HEK293 (cell line): ENCODE data around the gene YIPF5.

Experiments used
- CTCF ChIA-PET: fragments of 350-600 bp; formaldehyde crosslinking; extraction: SDS; loops from one replicate; lab custom pipeline; 2021; ENCODE audit warnings: antibody characterized with exemption; lab: Yijun Ruan, JAX
- POLR2A ChIA-PET: fragments of 300-600 bp; formaldehyde crosslinking; extraction: SDS; loops from one replicate; lab custom pipeline; 2020; ENCODE audit warnings: antibody characterized with exemption, inconsistent platforms; lab: Yijun Ruan, JAX
- H3K27ac ChIP-seq: fragments of 200-500 bp; sonication (Bioruptor generic); 2 replicates; pipeline ENCODE4 v1.5.1; 2014; ENCODE audit warnings: low read depth, low read length, control low read depth, inconsistent platforms; ENCODE audit errors: extremely low read depth
- H3K36me3 ChIP-seq, 2 experiments: fragments of 200-500 bp in 1 of 2; sonication (Bioruptor generic) in 1 of 2; 1 replicate in 1 of 2; 2 replicates in 1 of 2; pipeline ENCODE4 v1.5.1; 2014 to 2017; ENCODE audit warnings: inconsistent platforms in 2 of 2, low read length in 2 of 2; ENCODE audit not compliant: control insufficient read depth in 2 of 2, insufficient read depth in 1 of 2
- H3K4me1 ChIP-seq: fragments of 200-500 bp; sonication (Bioruptor generic); 2 replicates; pipeline ENCODE4 v1.5.1; 2014; ENCODE audit warnings: mild to moderate bottlenecking, low read length, inconsistent platforms; ENCODE audit not compliant: control insufficient read depth, insufficient read depth
- H3K4me3 ChIP-seq: 2 replicates; pipeline ENCODE4 v1.5.1; 2011; ENCODE audit warnings: low read depth, mild to moderate bottlenecking, control low read depth, low read length, moderate library complexity
- H3K9me3 ChIP-seq: fragments of 200-500 bp; sonication (Bioruptor generic); 2 replicates; pipeline ENCODE4 v1.5.1; 2014; ENCODE audit warnings: low read depth, low read length, inconsistent platforms; ENCODE audit not compliant: control insufficient read depth, insufficient read depth
- GLI4 ChIP-seq: fragments of 450-650 bp; formaldehyde crosslinking; IDR thresholded peaks from 2 replicates; pipeline ENCODE4 v1.5.1; 2016; ENCODE audit warnings: missing biosample characterization, missing genetic modification characterization
- REPIN1 ChIP-seq: fragments of 450-650 bp; formaldehyde crosslinking; IDR thresholded peaks from 2 replicates; pipeline ENCODE4 v1.5.1; 2017; ENCODE audit warnings: missing biosample characterization, missing genetic modification characterization, low read depth
- SP7 ChIP-seq: fragments of 450-650 bp; formaldehyde crosslinking; IDR thresholded peaks from 2 replicates; pipeline ENCODE4 v1.5.1; 2016; ENCODE audit warnings: missing biosample characterization, missing genetic modification characterization
- WT1 ChIP-seq: fragments of 450-650 bp; formaldehyde crosslinking; IDR thresholded peaks from 2 replicates; pipeline ENCODE4 v1.5.1; 2016; ENCODE audit warnings: missing biosample characterization, missing genetic modification characterization
- ZBTB48 ChIP-seq: fragments of 450-650 bp; formaldehyde crosslinking; IDR thresholded peaks from 2 replicates; pipeline ENCODE4 v1.5.1; 2016; ENCODE audit warnings: missing biosample characterization, missing genetic modification characterization
- ZNF155 ChIP-seq: fragments of 450-650 bp; formaldehyde crosslinking; IDR thresholded peaks from 2 replicates; pipeline ENCODE4 v1.5.1; 2016; ENCODE audit warnings: missing biosample characterization, missing genetic modification characterization
- ZNF214 ChIP-seq: fragments of 450-650 bp; formaldehyde crosslinking; IDR thresholded peaks from 2 replicates; pipeline ENCODE4 v1.5.1; 2017; ENCODE audit warnings: missing biosample characterization, mild to moderate bottlenecking, missing genetic modification characterization, borderline replicate concordance
- ZNF311 ChIP-seq: fragments of 450-650 bp; formaldehyde crosslinking; IDR thresholded peaks from 2 replicates; pipeline ENCODE4 v1.5.1; 2017; ENCODE audit warnings: missing biosample characterization, missing genetic modification characterization, borderline replicate concordance
- ZNF354C ChIP-seq: fragments of 450-650 bp; formaldehyde crosslinking; IDR thresholded peaks from 2 replicates; pipeline ENCODE4 v1.5.1; 2016; ENCODE audit warnings: missing biosample characterization, missing genetic modification characterization, low read depth, borderline replicate concordance
- ZNF391 ChIP-seq: fragments of 450-650 bp; formaldehyde crosslinking; IDR thresholded peaks from 2 replicates; pipeline ENCODE4 v1.5.1; 2016; ENCODE audit warnings: low read depth, missing biosample characterization, missing genetic modification characterization, borderline replicate concordance
- ZNF747 ChIP-seq: fragments of 450-650 bp; formaldehyde crosslinking; IDR thresholded peaks from 2 replicates; pipeline ENCODE4 v1.5.1; 2016; ENCODE audit warnings: missing biosample characterization, missing genetic modification characterization
- ZNF768 ChIP-seq: fragments of 450-650 bp; formaldehyde crosslinking; IDR thresholded peaks from 2 replicates; pipeline ENCODE4 v1.5.1; 2018; ENCODE audit warnings: missing biosample characterization, mild to moderate bottlenecking, missing genetic modification characterization
- ZNF843 ChIP-seq: fragments of 450-650 bp; formaldehyde crosslinking; IDR thresholded peaks from 2 replicates; pipeline ENCODE4 v1.5.1; 2016; ENCODE audit warnings: missing biosample characterization, missing genetic modification characterization
- TF ChIP-seq, protein P1 (sequence below): fragments of 450-650 bp; formaldehyde crosslinking; IDR thresholded peaks from 2 replicates; pipeline ENCODE4 v1.5.1; 2016; ENCODE audit warnings: missing biosample characterization, missing genetic modification characterization
- TF ChIP-seq, protein P2 (sequence below): fragments of 450-650 bp; formaldehyde crosslinking; optimal IDR thresholded peaks from 2 replicates; pipeline ENCODE3; 2016; ENCODE audit warnings: missing biosample characterization, mild to moderate bottlenecking, missing genetic modification characterization
- TF ChIP-seq, protein P3 (sequence below): fragments of 450-650 bp; formaldehyde crosslinking; IDR thresholded peaks from 2 replicates; pipeline ENCODE4 v1.5.1; 2016; ENCODE audit warnings: missing biosample characterization, missing genetic modification characterization
- TF ChIP-seq, protein P4 (sequence below): fragments of 450-650 bp; formaldehyde crosslinking; IDR thresholded peaks from 2 replicates; pipeline ENCODE4 v1.5.1; 2016; ENCODE audit warnings: missing biosample characterization, missing genetic modification characterization, borderline replicate concordance

YIPF5 gene

DNA sequence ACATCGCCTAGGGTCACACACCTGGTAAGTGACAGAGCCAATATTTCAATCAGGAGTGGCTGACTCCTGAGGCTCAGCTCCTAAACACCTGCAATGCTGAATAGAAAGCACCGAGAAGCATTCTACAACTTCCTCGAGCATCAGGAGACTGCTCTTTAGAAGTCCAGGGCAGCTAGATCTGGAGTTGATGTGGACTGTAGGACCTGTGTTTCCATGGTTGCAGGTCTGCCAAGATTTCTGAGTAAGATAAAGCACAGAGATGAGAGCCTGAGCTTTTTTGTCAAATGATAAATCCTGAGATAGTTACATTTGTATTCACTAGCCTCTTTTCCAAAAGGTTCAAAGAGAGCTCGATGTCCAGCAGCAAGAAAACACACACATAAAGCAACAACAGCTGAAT, 43.8 kb downstream of the YIPF5 start (continued):
- TF ChIP-seq, protein P1, sequence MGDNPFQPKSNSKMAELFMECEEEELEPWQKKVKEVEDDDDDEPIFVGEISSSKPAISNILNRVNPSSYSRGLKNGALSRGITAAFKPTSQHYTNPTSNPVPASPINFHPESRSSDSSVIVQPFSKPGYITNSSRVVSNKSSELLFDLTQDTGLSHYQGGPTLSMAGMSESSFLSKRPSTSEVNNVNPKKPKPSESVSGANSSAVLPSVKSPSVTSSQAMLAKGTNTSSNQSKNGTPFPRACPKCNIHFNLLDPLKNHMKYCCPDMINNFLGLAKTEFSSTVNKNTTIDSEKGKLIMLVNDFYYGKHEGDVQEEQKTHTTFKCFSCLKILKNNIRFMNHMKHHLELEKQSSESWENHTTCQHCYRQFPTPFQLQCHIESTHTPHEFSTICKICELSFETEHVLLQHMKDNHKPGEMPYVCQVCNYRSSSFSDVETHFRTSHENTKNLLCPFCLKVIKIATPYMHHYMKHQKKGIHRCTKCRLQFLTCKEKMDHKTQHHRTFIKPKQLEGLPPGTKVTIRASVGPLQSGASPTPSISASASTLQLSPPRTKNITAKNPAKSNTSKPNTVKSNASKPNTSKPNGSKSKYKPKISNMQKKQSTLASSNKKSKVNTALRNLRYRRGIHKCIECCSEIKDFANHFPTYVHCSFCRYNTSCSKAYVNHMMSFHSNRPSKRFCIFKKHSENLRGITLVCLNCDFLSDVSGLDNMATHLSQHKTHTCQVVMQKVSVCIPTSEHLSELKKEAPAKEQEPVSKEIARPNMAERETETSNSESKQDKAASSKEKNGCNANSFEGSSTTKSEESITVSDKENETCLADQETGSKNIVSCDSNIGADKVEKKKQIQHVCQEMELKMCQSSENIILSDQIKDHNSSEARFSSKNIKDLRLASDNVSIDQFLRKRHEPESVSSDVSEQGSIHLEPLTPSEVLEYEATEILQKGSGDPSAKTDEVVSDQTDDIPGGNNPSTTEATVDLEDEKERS: no peak

DNA sequence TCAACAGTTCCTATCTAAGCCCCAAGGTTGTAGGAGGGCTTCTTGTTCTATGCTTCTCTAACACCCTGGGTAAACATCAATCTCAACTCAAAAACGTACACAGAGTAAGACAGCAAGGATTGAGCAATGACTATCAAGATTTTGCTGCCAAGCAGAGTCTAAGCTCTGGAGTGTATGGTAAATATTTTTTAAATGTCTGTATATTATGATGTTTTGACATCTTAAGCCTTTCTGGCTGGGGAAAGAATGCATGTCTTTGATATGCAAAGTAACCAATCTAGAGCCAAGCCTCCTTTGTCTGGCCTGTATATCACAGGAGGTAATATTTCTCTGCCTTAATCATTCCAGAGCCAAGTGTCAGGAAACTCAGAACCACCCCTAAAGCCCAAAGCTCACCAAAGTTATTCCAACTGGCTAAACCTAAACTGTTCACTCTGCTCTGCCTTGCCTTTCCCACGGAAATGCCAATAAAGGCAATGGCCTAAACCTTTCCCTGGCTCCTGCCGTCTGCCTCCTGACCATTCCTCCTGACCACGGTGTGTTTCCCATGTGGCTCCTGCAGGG, 45.2 kb downstream of the YIPF5 start:
- Histone ChIP-seq H3K4me1 (no peaks in the 10 kb centered on the region), H3K36me3 (no peaks in the 10 kb centered on the region), H3K4me3 (no peak overlapping the region), H3K9me3 (no peaks in the 10 kb centered on the region), H3K27ac (no peak overlapping the region)
- ChIA-PET POLR2A (no interaction called here), CTCF (no interaction called here)
- no peak for TF ChIP-seq GLI4 (tag by site-specific recombination)
- TF ChIP-seq, protein P2, sequence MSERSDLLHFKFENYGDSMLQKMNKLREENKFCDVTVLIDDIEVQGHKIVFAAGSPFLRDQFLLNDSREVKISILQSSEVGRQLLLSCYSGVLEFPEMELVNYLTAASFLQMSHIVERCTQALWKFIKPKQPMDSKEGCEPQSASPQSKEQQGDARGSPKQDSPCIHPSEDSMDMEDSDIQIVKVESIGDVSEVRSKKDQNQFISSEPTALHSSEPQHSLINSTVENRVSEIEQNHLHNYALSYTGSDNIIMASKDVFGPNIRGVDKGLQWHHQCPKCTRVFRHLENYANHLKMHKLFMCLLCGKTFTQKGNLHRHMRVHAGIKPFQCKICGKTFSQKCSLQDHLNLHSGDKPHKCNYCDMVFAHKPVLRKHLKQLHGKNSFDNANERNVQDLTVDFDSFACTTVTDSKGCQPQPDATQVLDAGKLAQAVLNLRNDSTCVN (tag by site-specific recombination): no peak
- no peak for TF ChIP-seq WT1 (tag by site-specific recombination)
- TF ChIP-seq ZNF311 (tag by site-specific recombination): no peak
- TF ChIP-seq REPIN1 (tag by site-specific recombination): no peak
- TF ChIP-seq ZNF354C (tag by site-specific recombination): no peak
- TF ChIP-seq SP7 (tag by site-specific recombination): no peak
- no peak for TF ChIP-seq ZNF843 (tag by site-specific recombination)
- no peak for TF ChIP-seq ZBTB48 (tag by site-specific recombination)
- no peak for TF ChIP-seq ZNF768 (tag by site-specific recombination)
- no peak for TF ChIP-seq ZNF155
- no peak for TF ChIP-seq ZNF747 (tag by site-specific recombination)
- TF ChIP-seq, protein P3, sequence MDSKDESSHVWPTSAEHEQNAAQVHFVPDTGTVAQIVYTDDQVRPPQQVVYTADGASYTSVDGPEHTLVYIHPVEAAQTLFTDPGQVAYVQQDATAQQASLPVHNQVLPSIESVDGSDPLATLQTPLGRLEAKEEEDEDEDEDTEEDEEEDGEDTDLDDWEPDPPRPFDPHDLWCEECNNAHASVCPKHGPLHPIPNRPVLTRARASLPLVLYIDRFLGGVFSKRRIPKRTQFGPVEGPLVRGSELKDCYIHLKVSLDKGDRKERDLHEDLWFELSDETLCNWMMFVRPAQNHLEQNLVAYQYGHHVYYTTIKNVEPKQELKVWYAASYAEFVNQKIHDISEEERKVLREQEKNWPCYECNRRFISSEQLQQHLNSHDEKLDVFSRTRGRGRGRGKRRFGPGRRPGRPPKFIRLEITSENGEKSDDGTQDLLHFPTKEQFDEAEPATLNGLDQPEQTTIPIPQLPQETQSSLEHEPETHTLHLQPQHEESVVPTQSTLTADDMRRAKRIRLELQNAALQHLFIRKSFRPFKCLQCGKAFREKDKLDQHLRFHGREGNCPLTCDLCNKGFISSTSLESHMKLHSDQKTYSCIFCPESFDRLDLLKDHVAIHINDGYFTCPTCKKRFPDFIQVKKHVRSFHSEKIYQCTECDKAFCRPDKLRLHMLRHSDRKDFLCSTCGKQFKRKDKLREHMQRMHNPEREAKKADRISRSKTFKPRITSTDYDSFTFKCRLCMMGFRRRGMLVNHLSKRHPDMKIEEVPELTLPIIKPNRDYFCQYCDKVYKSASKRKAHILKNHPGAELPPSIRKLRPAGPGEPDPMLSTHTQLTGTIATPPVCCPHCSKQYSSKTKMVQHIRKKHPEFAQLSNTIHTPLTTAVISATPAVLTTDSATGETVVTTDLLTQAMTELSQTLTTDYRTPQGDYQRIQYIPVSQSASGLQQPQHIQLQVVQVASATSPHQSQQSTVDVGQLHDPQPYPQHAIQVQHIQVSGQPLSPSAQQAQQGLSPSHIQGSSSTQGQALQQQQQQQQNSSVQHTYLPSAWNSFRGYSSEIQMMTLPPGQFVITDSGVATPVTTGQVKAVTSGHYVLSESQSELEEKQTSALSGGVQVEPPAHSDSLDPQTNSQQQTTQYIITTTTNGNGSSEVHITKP: no peak
- TF ChIP-seq ZNF391 (tag by site-specific recombination): no peak
- TF ChIP-seq ZNF214 (tag by site-specific recombination): no peak

DNA sequence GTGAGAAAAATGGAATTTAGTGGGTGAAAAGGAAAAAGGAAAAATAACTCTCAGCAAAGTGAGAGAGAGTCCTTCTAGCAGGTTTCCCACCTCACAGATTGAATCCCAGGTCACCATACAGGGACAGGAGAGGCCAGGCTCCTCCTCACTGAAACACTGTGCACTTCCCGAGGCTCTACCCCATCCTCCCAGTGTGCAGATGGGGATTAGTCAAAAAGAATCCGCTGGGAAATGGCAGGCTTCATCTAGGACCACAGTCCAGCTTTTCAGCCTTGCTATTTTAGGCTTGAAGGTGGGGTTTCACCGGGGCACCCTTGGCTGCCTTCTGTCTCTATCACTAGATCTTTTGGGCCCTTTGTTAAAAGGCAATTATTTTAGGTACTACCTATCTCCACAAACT, 47.8 kb downstream of the YIPF5 start:
- Histone ChIP-seq H3K4me1 (no peaks in the 10 kb centered on the region), H3K9me3 (no peaks in the 10 kb centered on the region), H3K4me3 (no peak overlapping the region), H3K27ac (no peak overlapping the region)
- POLR2A ChIA-PET: no interaction called here
- CTCF ChIA-PET: interaction anchor here (0.6 kb wide), 1 partner anchor 346 kb away, joined by 3 read pairs; no protein-coding TSS in a partner anchor
- TF ChIP-seq, protein P4, sequence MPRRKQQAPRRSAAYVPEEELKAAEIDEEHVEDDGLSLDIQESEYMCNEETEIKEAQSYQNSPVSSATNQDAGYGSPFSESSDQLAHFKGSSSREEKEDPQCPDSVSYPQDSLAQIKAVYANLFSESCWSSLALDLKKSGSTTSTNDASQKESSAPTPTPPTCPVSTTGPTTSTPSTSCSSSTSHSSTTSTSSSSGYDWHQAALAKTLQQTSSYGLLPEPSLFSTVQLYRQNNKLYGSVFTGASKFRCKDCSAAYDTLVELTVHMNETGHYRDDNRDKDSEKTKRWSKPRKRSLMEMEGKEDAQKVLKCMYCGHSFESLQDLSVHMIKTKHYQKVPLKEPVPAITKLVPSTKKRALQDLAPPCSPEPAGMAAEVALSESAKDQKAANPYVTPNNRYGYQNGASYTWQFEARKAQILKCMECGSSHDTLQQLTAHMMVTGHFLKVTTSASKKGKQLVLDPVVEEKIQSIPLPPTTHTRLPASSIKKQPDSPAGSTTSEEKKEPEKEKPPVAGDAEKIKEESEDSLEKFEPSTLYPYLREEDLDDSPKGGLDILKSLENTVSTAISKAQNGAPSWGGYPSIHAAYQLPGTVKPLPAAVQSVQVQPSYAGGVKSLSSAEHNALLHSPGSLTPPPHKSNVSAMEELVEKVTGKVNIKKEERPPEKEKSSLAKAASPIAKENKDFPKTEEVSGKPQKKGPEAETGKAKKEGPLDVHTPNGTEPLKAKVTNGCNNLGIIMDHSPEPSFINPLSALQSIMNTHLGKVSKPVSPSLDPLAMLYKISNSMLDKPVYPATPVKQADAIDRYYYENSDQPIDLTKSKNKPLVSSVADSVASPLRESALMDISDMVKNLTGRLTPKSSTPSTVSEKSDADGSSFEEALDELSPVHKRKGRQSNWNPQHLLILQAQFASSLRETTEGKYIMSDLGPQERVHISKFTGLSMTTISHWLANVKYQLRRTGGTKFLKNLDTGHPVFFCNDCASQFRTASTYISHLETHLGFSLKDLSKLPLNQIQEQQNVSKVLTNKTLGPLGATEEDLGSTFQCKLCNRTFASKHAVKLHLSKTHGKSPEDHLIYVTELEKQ (tag by site-specific recombination): no peak
- TF ChIP-seq, all 188 proteins: peak for 0
- H3K36me3 ChIP-seq: no peaks in the 10 kb centered on the region
